ENCODE results near the gene KIF21B.

Gene KIF21B

DNA sequence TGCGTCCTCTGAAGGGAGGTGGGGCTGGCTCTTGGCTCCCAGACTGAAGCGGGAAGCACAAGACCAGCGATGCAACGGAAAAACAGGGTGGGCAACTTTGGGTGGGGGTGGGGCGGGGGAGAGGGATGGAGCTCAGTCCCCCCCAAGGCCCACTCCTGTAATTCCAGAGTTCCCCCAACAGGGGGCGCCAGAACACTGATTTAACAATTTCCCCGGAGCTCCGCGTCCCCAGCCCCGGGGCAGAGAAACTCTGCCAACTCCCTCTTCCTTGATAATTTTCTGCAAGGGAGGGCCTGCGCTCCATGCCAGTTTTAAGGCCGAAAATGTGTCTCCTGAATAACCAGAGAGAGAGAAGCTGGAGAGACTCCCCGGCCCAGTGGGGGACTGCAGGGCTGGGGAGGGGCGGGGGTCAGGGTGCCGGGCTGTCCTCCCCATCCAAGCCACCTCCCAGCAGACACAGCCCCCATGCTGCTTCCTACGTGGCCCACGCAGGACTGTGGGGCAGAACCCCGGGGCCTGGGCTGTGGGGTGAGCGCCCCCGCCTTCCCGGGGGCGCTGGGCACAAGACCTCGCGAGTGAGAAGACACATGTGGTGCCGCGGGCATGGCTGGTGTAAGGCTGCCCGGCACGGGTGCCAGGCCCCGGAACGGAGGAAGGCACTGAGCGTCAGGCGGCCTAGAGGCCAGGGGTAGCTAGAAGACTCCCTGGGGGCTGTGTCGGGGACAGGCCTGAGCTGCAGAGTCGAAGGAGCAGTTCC, 51.4 kb downstream of the KIF21B start:
- no peak overlapping the region for H3K4me3 ChIP-seq (replicated peaks; ENCODE audit: insufficient read depth, low read length)
- H3K27ac ChIP-seq (replicated peaks) = no peak overlapping the region
- TF ChIP-seq, protein P1, sequence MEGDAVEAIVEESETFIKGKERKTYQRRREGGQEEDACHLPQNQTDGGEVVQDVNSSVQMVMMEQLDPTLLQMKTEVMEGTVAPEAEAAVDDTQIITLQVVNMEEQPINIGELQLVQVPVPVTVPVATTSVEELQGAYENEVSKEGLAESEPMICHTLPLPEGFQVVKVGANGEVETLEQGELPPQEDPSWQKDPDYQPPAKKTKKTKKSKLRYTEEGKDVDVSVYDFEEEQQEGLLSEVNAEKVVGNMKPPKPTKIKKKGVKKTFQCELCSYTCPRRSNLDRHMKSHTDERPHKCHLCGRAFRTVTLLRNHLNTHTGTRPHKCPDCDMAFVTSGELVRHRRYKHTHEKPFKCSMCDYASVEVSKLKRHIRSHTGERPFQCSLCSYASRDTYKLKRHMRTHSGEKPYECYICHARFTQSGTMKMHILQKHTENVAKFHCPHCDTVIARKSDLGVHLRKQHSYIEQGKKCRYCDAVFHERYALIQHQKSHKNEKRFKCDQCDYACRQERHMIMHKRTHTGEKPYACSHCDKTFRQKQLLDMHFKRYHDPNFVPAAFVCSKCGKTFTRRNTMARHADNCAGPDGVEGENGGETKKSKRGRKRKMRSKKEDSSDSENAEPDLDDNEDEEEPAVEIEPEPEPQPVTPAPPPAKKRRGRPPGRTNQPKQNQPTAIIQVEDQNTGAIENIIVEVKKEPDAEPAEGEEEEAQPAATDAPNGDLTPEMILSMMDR (IDR thresholded peaks at IDR 0.05; ENCODE audit: insufficient read depth, low read length) = peak; percentile 58
- TF ChIP-seq SPI1 (IDR thresholded peaks at IDR 0.05; ENCODE audit: borderline replicate concordance, low read depth) = no peak
- TF ChIP-seq POLR2AphosphoS5 (IDR thresholded peaks at IDR 0.05; ENCODE audit: low read depth) = no peak
- DNase-seq (ENCODE audit: low read depth in 1 of 2, low spot score in 1 of 2) = peak in 1 of 2 experiments; percentile 58
- H3K27me3 ChIP-seq (ENCODE audit: insufficient read depth, poor library complexity, severe bottlenecking) = no peaks in the 10 kb centered on the region

DNA sequence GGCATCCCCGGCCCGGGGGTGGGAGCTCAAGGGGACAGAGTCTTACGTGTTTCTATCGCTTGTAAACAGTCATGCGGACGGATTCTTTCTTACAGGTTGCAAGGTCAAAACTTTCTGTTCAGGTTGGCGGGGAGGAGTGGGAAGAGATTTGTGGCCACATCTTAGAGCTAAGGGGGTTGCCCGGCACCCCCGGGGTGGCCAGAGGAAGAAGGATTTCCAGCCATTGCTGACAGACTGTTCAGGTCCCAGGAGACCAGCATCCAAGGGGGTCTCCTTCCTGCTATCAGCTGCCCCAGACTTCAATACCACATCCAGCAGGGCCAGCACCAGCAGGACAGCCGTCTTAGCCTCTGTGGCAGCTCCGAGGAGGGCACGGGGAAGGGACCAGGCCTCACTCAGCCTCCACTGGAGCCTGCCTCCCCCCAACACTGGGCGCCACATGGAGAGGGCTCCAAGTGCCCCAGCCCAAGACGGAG, 52.0 kb downstream of the KIF21B start:
- TF ChIP-seq, protein P1 (IDR thresholded peaks at IDR 0.05; ENCODE audit: insufficient read depth, low read length) = no peak
- TF ChIP-seq, protein P2, sequence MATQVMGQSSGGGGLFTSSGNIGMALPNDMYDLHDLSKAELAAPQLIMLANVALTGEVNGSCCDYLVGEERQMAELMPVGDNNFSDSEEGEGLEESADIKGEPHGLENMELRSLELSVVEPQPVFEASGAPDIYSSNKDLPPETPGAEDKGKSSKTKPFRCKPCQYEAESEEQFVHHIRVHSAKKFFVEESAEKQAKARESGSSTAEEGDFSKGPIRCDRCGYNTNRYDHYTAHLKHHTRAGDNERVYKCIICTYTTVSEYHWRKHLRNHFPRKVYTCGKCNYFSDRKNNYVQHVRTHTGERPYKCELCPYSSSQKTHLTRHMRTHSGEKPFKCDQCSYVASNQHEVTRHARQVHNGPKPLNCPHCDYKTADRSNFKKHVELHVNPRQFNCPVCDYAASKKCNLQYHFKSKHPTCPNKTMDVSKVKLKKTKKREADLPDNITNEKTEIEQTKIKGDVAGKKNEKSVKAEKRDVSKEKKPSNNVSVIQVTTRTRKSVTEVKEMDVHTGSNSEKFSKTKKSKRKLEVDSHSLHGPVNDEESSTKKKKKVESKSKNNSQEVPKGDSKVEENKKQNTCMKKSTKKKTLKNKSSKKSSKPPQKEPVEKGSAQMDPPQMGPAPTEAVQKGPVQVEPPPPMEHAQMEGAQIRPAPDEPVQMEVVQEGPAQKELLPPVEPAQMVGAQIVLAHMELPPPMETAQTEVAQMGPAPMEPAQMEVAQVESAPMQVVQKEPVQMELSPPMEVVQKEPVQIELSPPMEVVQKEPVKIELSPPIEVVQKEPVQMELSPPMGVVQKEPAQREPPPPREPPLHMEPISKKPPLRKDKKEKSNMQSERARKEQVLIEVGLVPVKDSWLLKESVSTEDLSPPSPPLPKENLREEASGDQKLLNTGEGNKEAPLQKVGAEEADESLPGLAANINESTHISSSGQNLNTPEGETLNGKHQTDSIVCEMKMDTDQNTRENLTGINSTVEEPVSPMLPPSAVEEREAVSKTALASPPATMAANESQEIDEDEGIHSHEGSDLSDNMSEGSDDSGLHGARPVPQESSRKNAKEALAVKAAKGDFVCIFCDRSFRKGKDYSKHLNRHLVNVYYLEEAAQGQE (IDR thresholded peaks at IDR 0.05; ENCODE audit: insufficient replicate concordance, low read depth) = no peak
- TF ChIP-seq GABPA (IDR thresholded peaks at IDR 0.05; ENCODE audit: low read depth) = no peak
- Histone ChIP-seq H3K27ac (replicated peaks) (no peak overlapping the region), H3K4me3 (replicated peaks; ENCODE audit: insufficient read depth, low read length) (no peak overlapping the region), H3K27me3 (ENCODE audit: insufficient read depth, poor library complexity, severe bottlenecking) (no peaks in the 10 kb centered on the region)
- no peak for DNase-seq (ENCODE audit: low read depth in 1 of 2, low spot score in 1 of 2)

DNA sequence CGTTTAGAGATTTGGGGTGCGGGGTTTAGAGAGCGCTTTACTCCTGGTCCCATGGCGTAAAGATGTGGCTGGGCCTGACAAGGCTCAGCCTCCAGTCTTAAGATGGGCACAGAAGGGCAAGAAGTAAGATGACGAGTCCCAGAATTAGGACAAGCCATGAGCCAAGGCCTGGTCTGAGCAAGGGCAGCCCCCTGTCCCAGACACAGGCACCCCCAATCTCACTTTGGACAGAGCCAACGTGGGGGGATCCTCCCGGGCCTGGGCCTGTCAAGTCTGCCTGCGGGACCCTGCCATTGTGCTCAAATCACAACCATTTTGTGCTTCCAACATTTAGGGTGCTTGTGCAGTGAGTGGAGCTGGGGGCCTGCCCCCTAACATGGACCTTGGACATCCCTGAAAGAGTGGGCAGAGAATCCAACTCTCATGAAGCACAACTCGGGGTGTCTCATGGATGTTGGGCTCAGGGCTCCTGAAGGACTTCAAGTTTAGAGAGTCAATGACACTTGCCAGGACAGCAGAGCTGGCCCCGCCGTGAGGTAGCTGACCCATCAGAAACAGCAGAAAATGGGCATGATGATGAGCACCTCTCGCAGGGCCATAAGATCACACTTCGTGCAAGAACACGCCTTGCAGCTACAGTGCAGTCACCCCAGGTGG, 52.6 kb downstream of the KIF21B start:
- TF ChIP-seq SPI1 (IDR thresholded peaks at IDR 0.05; ENCODE audit: borderline replicate concordance, low read depth) (no peak), POLR2AphosphoS5 (IDR thresholded peaks at IDR 0.05; ENCODE audit: low read depth) (no peak)
- TF ChIP-seq, protein P1 (IDR thresholded peaks at IDR 0.05; ENCODE audit: insufficient read depth, low read length) = no peak
- DNase-seq (ENCODE audit: low read depth in 1 of 2, low spot score in 1 of 2) = no peak

DNA sequence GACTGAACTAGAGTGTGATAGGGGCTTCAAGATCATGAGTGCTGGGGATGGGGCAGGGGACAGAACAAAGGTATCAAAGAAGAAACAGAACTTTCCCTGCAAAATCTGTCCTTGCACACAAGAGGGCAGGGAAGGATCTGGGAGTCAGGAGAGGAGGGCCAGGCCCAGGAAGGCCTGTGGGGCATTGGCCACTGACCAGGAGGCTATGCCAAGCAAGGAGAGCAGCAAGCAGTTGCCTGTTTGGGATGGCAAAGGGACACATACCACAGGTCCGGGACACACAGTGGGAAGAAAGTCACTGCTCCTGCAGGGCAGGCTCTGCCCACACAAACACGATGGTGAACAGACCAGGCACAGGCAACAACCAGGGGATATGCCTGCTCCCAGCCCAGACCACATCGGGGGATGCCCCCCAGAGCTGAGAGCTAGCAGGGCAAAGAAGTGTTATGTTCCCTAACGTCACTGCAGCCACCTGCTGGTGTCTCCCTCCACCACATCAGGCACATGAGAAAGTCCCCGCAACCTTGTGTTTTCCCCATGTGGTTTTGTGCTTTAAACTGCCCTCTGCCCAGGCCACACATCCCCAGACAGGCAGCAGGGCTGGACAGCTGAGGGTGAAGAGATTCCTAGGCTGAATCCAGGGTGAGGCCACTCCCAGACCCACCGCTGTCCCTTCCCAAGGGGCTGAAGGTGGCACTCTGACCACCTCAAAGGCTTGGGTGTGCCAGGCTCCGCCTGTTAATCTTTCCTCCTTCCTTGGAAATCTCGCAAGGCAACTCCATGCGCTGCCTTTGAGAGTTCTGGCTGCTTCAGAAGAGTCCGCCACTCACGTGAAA, 53.6 kb downstream of the KIF21B start:
- TF ChIP-seq GABPA (IDR thresholded peaks at IDR 0.05; ENCODE audit: low read depth) (no peak), POLR2AphosphoS5 (IDR thresholded peaks at IDR 0.05; ENCODE audit: low read depth) (no peak), SPI1 (IDR thresholded peaks at IDR 0.05; ENCODE audit: borderline replicate concordance, low read depth) (no peak)
- TF ChIP-seq, protein P1 (IDR thresholded peaks at IDR 0.05; ENCODE audit: insufficient read depth, low read length) = no peak
- TF ChIP-seq, protein P2 (IDR thresholded peaks at IDR 0.05; ENCODE audit: insufficient replicate concordance, low read depth) = no peak
- no peak overlapping the region for H3K4me3 ChIP-seq (replicated peaks; ENCODE audit: insufficient read depth, low read length)
- no peaks in the 10 kb centered on the region for H3K27me3 ChIP-seq (ENCODE audit: insufficient read depth, poor library complexity, severe bottlenecking)
- no peak for DNase-seq (ENCODE audit: low read depth in 1 of 2, low spot score in 1 of 2)
- H3K27ac ChIP-seq (replicated peaks) = no peak overlapping the region

More for the DNA sequence above, 52.6 kb downstream of the KIF21B start:
- no peak overlapping the region for H3K4me3 ChIP-seq (replicated peaks; ENCODE audit: insufficient read depth, low read length)
- H3K27ac ChIP-seq (replicated peaks) = no peak overlapping the region
- no peaks in the 10 kb centered on the region for H3K27me3 ChIP-seq (ENCODE audit: insufficient read depth, poor library complexity, severe bottlenecking)

Measured in HL-60 (cell line).